ENCODE measurements around the gene APOH.

The APOH gene

GRCh38 chr17:66169839-66170238, 59.4 kb downstream of the APOH start:
- no peak overlapping the region for H3K4me3 ChIP-seq (ENCODE audit: low read depth in 1 of 2, low read length in 2 of 2)
- no peaks in the 10 kb centered on the region for H3K36me3 ChIP-seq (ENCODE audit: insufficient read depth, low read length)
- no peaks in the 10 kb centered on the region for H3K27me3 ChIP-seq (ENCODE audit: insufficient read depth, low read length, poor library complexity)
- no peaks in the 10 kb centered on the region for H3K79me2 ChIP-seq (ENCODE audit: insufficient read depth, low read length)
- no peaks in the 10 kb centered on the region for H4K20me1 ChIP-seq (ENCODE audit: insufficient read depth, low read length)
- TF ChIP-seq EZH2 (IDR thresholded peaks at IDR 0.05; ENCODE audit: borderline replicate concordance, low read depth, low read length, severe bottlenecking): no peak
- no peak for TF ChIP-seq CTCF (IDR thresholded peaks at IDR 0.05; ENCODE audit: borderline replicate concordance, extremely low read depth, low read length, poor library complexity, severe bottlenecking)
- H3K4me2 ChIP-seq (ENCODE audit: insufficient read depth, low read length): no peak overlapping the region
- no peak for DNase-seq
- H2AFZ ChIP-seq (ENCODE audit: low read depth, low read length): no peak overlapping the region
- no peak overlapping the region for H3K27ac ChIP-seq (ENCODE audit: low read length)
- H3K4me1 ChIP-seq (ENCODE audit: insufficient read depth, low read length): no peaks in the 10 kb centered on the region
- no peak overlapping the region for H3K9ac ChIP-seq (ENCODE audit: low read depth, low read length)
- no peak for ATAC-seq (ENCODE audit: insufficient read depth, low read depth)
- H3K9me3 ChIP-seq (ENCODE audit: insufficient read depth, low read length, severe bottlenecking): no peaks in the 10 kb centered on the region

GRCh38 chr17:66167189-66167815, 61.9 kb downstream of the APOH start:
- Histone ChIP-seq H3K4me3 (ENCODE audit: low read depth in 1 of 2, low read length in 2 of 2) (no peak overlapping the region), H2AFZ (ENCODE audit: low read depth, low read length) (no peak overlapping the region), H3K27ac (ENCODE audit: low read length) (no peak overlapping the region), H3K4me1 (ENCODE audit: insufficient read depth, low read length) (no peaks in the 10 kb centered on the region), H3K9me3 (ENCODE audit: insufficient read depth, low read length, severe bottlenecking) (no peaks in the 10 kb centered on the region), H3K36me3 (ENCODE audit: insufficient read depth, low read length) (no peaks in the 10 kb centered on the region), H4K20me1 (ENCODE audit: insufficient read depth, low read length) (no peaks in the 10 kb centered on the region), H3K9ac (ENCODE audit: low read depth, low read length) (no peak overlapping the region), H3K79me2 (ENCODE audit: insufficient read depth, low read length) (no peaks in the 10 kb centered on the region), H3K4me2 (ENCODE audit: insufficient read depth, low read length) (no peak overlapping the region), H3K27me3 (ENCODE audit: insufficient read depth, low read length, poor library complexity) (no peaks in the 10 kb centered on the region)
- no peak for DNase-seq
- no peak for TF ChIP-seq EZH2 (IDR thresholded peaks at IDR 0.05; ENCODE audit: borderline replicate concordance, low read depth, low read length, severe bottlenecking)
- TF ChIP-seq CTCF (IDR thresholded peaks at IDR 0.05; ENCODE audit: borderline replicate concordance, extremely low read depth, low read length, poor library complexity, severe bottlenecking): no peak
- ATAC-seq (ENCODE audit: insufficient read depth, low read depth): no peak

GRCh38 chr17:66165537-66166123, 63.6 kb downstream of the APOH start:
- Histone ChIP-seq H3K4me1 (ENCODE audit: insufficient read depth, low read length) (no peaks in the 10 kb centered on the region), H3K4me3 (ENCODE audit: low read depth in 1 of 2, low read length in 2 of 2) (no peak overlapping the region), H2AFZ (ENCODE audit: low read depth, low read length) (no peak overlapping the region), H3K27ac (ENCODE audit: low read length) (no peak overlapping the region), H3K79me2 (ENCODE audit: insufficient read depth, low read length) (no peaks in the 10 kb centered on the region), H3K27me3 (ENCODE audit: insufficient read depth, low read length, poor library complexity) (no peaks in the 10 kb centered on the region), H3K9ac (ENCODE audit: low read depth, low read length) (no peak overlapping the region), H3K4me2 (ENCODE audit: insufficient read depth, low read length) (no peak overlapping the region), H3K36me3 (ENCODE audit: insufficient read depth, low read length) (no peaks in the 10 kb centered on the region), H3K9me3 (ENCODE audit: insufficient read depth, low read length, severe bottlenecking) (no peaks in the 10 kb centered on the region), H4K20me1 (ENCODE audit: insufficient read depth, low read length) (no peaks in the 10 kb centered on the region)
- ATAC-seq (ENCODE audit: insufficient read depth, low read depth) (no peak), DNase-seq (peak; percentile 33)
- TF ChIP-seq EZH2 (IDR thresholded peaks at IDR 0.05; ENCODE audit: borderline replicate concordance, low read depth, low read length, severe bottlenecking): no peak
- peak; percentile 87 for TF ChIP-seq CTCF (IDR thresholded peaks at IDR 0.05; ENCODE audit: borderline replicate concordance, extremely low read depth, low read length, poor library complexity, severe bottlenecking)

All from DND-41 (cell line).